ENCODE results near the gene LYPD6. TPM values are rescaled to one million over a fixed set of nuclear protein-coding genes. Genes with fewer than 3 reads are reported as not detected.
A peak's percentile ranks its signal among the peaks of the same experiment; 100 is the strongest.

The LYPD6 gene
- total RNA-seq, 1 donor from 2014 or later = 16.4 TPM

DNA sequence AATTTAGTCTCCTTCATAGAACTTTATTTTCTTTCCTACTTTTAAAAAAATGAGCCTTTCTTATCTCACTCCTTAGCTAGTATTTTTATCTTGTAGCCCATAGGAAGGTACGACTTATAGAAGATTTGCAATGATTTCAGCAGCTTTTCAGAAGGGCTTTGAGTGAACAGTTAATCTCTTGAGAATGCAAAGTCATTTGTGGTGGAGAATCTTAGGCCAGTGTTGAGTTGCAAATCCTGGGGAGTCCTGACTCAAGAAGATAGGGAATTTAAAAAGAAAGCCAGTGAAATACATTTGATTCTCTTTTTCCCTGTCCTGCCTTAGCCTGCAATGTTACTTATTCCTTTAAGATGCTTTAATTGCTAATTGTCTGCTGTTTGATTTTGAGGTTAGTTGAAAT lies 33.6 kb downstream of the LYPD6 start:
- peaks cover 26% of the 10 kb centered on the region for H3K4me1 Mint-ChIP-seq (ENCODE audit: unreplicated experiment)
- peaks cover 32% of the 10 kb centered on the region for H3K9me3 Mint-ChIP-seq
- DNase-seq (ENCODE audit: extremely low spot score, unreplicated experiment) = no peak
- no peak overlapping the region for H3K27ac Mint-ChIP-seq
- TF ChIP-seq, protein P1, sequence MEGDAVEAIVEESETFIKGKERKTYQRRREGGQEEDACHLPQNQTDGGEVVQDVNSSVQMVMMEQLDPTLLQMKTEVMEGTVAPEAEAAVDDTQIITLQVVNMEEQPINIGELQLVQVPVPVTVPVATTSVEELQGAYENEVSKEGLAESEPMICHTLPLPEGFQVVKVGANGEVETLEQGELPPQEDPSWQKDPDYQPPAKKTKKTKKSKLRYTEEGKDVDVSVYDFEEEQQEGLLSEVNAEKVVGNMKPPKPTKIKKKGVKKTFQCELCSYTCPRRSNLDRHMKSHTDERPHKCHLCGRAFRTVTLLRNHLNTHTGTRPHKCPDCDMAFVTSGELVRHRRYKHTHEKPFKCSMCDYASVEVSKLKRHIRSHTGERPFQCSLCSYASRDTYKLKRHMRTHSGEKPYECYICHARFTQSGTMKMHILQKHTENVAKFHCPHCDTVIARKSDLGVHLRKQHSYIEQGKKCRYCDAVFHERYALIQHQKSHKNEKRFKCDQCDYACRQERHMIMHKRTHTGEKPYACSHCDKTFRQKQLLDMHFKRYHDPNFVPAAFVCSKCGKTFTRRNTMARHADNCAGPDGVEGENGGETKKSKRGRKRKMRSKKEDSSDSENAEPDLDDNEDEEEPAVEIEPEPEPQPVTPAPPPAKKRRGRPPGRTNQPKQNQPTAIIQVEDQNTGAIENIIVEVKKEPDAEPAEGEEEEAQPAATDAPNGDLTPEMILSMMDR (conservative IDR thresholded peaks at IDR 0.05) = no peak
- peaks cover 36% of the 10 kb centered on the region for H3K36me3 Mint-ChIP-seq
- no peaks in the 10 kb centered on the region for H3K27me3 Mint-ChIP-seq
- peak overlapping the region; percentile 29 for H3K4me3 Mint-ChIP-seq

DNA sequence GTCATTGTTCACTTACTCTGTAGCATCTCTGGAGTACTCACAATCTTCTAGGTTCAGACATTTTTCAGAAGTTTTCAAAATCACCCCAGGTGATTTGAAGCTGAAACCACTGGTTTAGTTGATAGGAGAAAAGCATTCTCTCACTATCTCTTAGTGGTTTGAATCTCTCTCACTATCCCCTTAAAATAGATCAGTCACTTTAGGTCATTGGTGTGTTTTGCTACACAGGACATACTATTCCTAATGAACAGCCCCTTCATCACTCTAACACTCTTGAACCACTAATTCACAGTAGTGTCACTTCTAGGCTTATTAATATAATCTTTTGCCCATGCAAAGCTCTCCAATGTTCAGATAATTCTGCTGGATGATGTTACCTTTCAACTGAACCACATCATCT lies 34.5 kb downstream of the LYPD6 start:
- DNase-seq (ENCODE audit: extremely low spot score, unreplicated experiment) = no peak
- TF ChIP-seq, protein P1 (conservative IDR thresholded peaks at IDR 0.05) = no peak
- no peaks in the 10 kb centered on the region for H3K27me3 Mint-ChIP-seq
- peaks cover 38% of the 10 kb centered on the region for H3K9me3 Mint-ChIP-seq
- no peak overlapping the region for H3K4me3 Mint-ChIP-seq
- no peak overlapping the region for H3K27ac Mint-ChIP-seq
- H3K4me1 Mint-ChIP-seq (ENCODE audit: unreplicated experiment) = peaks cover 32% of the 10 kb centered on the region
- peaks cover 44% of the 10 kb centered on the region for H3K36me3 Mint-ChIP-seq

DNA sequence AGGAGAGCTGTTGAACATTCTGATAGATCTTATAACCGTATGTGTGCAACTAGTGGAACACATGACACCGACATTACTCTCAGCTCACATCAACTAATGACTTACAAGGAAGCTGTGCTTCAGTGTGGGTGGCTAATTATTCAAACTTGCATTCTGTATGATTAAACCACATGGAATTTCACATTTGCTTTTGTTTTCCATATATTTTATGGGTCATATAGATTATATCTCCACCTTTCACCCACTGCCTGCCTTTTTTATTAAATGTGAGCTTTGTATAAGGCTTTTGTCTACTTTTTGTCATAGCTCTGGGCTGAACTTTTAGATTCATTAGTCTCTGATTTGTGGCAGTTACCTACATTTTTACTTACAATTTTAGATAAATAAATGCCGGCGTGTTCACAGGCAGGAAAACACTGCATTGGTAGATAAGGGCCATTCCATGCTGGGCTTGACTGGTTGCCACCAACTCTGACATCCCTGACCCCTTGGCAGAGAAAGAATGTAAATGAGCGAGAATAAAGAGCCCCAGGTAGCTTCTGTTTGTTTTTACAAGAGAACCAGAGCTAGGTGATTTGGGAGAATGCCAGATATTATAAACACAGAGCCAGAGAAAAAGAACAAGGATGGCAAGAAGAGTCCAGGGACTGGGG lies 35.7 kb downstream of the LYPD6 start:
- TF ChIP-seq, protein P1 (conservative IDR thresholded peaks at IDR 0.05) = no peak

DNA sequence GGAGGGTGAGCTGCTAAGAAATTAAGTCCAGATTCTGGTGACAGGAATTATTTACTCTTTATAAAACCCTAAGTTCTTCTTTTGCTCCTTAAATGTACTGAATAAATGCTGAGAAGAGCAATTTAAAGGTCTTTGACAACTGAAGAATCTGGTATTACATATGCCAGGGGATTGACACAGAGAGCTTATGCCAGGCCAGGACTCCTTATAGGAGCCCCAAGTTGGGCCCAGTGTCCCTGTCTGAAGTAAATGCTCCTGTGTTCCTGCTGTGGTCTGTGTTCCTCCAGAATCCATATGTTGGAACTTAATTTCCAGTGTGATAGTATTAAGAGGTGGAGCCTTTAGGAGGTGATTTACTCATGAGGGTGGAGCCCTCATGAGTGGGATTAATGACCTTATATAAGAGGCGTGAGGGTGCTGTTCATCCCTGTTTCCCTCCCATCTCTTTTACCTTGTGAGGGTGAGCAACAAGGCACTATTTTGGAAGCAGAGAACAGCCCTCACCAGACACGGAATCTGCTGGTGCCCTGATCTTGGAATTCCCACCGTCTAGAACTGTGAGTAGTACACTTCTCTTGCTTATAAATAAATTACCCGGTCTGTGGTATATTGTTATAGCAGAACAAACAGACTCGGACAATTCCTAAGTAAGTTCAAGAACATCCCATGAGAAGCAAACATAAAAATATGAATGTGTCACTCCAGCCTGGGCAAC lies 39.8 kb downstream of the LYPD6 start:
- H3K4me1 Mint-ChIP-seq (ENCODE audit: unreplicated experiment) = peaks cover 31% of the 10 kb centered on the region
- no peak for DNase-seq (ENCODE audit: extremely low spot score, unreplicated experiment)
- peaks cover 34% of the 10 kb centered on the region for H3K9me3 Mint-ChIP-seq
- H3K36me3 Mint-ChIP-seq = peaks cover 38% of the 10 kb centered on the region
- H3K27me3 Mint-ChIP-seq = no peaks in the 10 kb centered on the region
- no peak overlapping the region for H3K4me3 Mint-ChIP-seq
- TF ChIP-seq, protein P1 (conservative IDR thresholded peaks at IDR 0.05) = no peak
- H3K27ac Mint-ChIP-seq = no peak overlapping the region

More for the DNA sequence above, 35.7 kb downstream of the LYPD6 start:
- Mint-ChIP-seq H3K4me3 (peak overlapping the region; percentile 26), H3K9me3 (peaks cover 31% of the 10 kb centered on the region), H3K4me1 (ENCODE audit: unreplicated experiment) (peaks cover 32% of the 10 kb centered on the region), H3K36me3 (peaks cover 39% of the 10 kb centered on the region), H3K27ac (peak overlapping the region; percentile 83), H3K27me3 (no peaks in the 10 kb centered on the region)
- DNase-seq (ENCODE audit: extremely low spot score, unreplicated experiment) = no peak

DNA sequence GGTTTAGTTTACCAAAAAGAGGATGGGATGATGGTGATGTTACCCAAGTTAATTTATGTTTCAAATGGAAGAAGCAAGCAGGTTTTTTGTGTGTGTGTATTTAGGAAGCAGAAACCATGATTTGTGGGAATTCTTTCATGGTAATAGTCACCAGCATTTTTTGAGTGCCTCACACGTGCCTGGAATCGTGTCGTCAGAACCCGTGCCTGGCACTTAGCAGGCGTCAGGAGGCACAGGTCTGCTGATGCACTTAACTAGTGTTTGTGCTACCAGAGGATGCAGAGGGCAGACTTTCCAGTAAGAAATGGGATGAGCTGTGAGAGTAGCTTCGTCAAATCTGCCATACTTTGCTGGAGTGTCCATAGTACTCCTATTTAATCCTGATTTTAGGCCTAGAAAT lies 41.1 kb downstream of the LYPD6 start:
- TF ChIP-seq, protein P1 (conservative IDR thresholded peaks at IDR 0.05) = no peak
- no peak overlapping the region for H3K4me3 Mint-ChIP-seq
- no peak for DNase-seq (ENCODE audit: extremely low spot score, unreplicated experiment)
- no peaks in the 10 kb centered on the region for H3K27me3 Mint-ChIP-seq
- peaks cover 34% of the 10 kb centered on the region for H3K4me1 Mint-ChIP-seq (ENCODE audit: unreplicated experiment)
- peaks cover 34% of the 10 kb centered on the region for H3K36me3 Mint-ChIP-seq
- peaks cover 30% of the 10 kb centered on the region for H3K9me3 Mint-ChIP-seq
- no peak overlapping the region for H3K27ac Mint-ChIP-seq

Measured in type B pancreatic cell (in vitro differentiated cells).